Measurements from ENCODE around the gene NDUFA13.

GRCh38 chr19:19533841-19534240, 17.8 kb downstream of the NDUFA13 start:
- no peak for TF ChIP-seq CTCF (IDR thresholded peaks at IDR 0.05; ENCODE audit: poor library complexity)
- TF ChIP-seq EZH2 (IDR thresholded peaks at IDR 0.05; ENCODE audit: borderline replicate concordance), result no peak

Measured in hepatocyte (in vitro differentiated cells).